Left kidney (tissue), 2 donors: ENCODE data around the gene EEFSEC. TPM values are rescaled to one million over a fixed set of nuclear protein-coding genes. Genes with fewer than 3 reads are reported as not detected.
A peak's percentile ranks its signal among the peaks of the same experiment; 100 is the strongest.
"Not testable (repeated sequence)": the region's sequence is repeated elsewhere in the genome, so short reads cannot be mapped to it uniquely, and the experiment has no call there.

ENCODE experiments used
- DNase-seq: peaks from one replicate; pipeline ENCODE4 v3.0.0-alpha.2; 2013
- polyA plus RNA-seq: library from polyadenylated mRNA; unstranded; fragments of 120-200 nt; gene quantifications from one replicate; pipeline ENCODE4 v1.2.1, GENCODE V29; 2013; ENCODE audit not compliant: insufficient read length

Gene EEFSEC
- polyA plus RNA-seq, 1 donor, result 22.9 TPM

DNA sequence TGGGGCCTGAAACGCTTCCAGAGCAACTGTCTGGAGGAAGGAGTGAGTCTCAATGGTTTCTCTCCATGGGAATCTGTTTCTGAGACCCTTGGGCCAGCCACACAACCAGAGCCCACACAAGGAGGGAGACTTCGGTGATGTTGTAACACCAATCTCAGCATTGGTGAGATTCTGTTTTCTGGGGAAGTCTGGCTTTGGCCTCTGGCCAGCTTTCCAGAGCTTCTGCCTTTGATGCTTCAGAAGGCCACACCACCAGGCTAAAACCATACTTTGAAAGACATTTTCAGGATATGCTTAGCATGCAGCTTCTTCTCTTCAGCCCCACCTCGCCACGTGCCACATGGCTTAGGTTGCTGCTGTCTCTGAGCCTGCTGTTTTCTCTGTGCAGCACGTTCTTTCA lies 3.6 kb upstream of the EEFSEC start:
- DNase-seq, result no peak

DNA sequence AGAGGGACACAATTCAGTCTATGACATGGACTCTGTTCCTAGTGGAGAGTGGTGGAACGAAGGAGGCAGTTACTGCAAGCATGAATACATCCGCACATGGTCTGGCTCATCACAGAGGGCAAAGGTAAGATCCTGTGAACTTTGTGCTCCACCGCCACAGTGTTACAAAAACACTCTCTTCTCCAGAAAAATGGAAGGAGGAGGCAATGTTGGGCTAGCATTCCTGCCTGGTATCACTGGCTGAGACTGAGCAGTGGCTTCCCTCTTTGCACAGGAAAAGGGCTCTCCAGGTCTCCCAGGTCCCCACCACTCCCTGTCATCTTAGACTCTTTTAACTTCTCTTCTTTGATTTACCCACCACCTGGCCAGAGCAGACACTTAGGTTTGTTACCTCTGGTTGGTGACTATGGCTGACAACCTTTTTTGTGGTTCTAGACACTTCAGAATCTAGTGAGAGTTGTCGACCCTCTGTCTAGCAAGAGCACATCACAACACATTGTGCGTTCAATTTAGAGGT lies 1.5 kb upstream of the EEFSEC start:
- no peak for DNase-seq

DNA sequence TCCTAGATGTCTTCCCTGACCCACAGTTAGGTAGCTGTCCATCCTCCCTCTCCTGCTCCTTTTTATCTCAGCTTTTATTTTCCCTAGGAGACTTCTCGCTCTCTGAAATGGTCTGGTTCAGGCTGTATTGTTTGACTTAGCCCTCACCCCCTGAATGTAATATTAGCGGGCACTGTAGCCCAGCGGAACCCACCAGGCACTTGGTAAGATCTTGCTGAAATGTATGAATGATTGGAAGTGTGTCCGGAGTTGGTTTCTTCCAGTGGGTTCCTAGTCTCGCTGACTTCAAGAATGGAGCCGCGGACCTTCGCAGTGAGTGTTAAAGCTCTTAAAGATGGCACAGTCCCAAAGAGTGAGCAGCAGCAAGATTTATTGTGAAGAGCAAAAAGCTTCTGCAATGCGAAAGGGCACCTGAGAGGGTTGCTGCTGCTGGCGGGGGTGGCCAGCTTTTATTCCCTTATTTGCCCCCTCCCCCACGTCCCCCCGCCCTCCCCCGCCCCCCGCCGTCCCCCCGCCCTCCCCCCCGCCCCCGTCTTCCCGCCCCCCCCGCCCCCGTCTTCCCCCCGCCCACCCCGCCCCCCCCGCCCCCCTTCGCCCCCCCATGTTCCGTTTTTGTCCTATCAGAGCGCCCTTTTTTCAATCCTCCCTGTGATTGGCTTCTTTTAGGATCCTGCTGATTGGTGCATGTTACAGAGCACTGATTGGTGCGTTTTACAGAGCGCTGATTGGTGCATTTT lies 694 bp upstream of the EEFSEC start:
- no peak for DNase-seq

DNA sequence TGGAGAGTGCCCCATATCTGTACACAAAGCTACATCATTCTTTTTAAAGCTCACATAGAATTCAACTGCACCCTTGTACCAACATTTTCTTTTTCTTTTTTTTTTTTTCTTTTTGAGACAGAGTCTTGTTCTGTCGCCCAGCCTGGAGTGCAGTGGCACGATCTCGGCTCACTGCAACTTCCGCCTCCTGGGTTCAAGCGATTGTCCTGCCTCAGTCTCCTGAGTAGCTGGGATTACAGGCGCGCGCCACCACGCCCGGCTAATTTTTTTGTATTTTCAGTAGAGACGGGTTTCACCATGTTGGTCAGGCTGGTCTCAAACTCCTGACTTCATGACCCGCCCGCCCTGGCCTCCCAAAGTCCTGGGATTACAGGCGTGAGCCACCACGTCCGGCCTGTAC lies 1.1 kb downstream of the EEFSEC start:
- DNase-seq, result not testable (repeated sequence)

DNA sequence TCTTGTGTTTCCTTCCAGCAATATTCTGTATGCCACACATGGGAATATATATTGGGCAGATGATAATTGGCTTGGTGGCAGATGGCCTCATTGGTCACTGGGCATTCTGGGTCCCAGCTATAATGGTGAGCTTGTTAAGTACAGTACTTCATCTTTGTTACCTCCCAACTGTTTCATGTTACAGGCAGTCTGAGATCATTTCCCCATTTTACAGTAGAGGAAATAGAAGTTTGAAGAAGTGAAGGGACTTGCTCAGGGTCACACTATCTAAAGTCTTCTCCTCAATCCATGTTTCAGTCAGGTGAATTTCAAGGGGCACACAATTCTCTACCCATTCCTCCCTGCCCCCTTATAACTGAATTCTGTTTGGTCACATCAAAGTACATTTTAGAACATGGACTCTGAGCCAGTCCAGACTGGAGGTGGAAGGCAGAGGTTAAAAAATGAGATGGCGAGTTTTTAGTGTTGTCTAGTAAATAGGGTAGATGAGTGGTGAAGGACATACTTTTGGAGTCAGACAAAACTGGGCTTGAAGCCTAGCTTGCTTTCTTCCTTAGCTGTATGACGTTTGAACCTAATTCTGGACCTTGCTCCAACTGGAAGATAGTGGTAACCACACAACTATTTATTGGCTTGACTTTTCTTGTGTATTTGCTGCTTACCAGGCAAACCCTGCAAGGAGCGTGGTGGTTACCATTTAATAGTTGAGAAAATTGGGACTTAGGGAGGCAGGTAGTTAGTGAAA lies 2.5 kb downstream of the EEFSEC start:
- no peak for DNase-seq

DNA sequence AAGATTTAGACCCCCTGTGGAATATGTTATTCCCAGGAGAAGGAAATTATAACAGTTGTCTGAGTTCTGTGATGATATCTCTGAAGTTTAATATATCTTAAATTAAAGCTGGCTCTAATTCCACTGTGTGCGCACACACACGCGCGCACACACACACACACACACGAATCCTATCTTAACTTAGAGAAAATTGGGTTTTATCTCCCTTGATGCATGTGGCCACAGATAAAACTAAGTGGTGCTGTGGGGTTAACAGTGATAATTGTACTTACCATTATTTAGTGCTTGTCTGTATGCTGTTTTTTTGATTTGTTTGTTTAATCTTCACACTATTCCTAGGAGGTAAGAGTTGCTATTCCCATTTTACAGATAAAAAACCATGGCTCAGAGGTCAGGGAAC lies 7.4 kb downstream of the EEFSEC start:
- no peak for DNase-seq

DNA sequence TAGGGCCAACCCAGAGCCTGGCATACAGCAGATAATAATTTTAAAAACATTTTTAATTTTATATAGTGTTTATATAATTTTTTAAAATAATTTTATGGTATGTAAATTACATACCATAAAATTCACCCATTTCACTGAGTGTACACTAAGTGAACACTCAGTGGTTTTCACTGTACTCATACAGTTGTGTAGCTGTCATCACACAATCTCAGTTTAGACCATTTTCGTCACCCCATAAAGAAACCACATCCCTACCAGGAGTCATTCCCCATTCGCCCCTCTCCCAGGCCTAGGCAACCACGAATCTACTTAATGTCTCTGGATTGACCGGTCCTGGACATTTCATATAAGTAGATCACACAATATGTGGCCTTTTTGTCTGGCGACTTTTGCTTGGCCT lies 10.2 kb downstream of the EEFSEC start:
- no peak for DNase-seq

DNA sequence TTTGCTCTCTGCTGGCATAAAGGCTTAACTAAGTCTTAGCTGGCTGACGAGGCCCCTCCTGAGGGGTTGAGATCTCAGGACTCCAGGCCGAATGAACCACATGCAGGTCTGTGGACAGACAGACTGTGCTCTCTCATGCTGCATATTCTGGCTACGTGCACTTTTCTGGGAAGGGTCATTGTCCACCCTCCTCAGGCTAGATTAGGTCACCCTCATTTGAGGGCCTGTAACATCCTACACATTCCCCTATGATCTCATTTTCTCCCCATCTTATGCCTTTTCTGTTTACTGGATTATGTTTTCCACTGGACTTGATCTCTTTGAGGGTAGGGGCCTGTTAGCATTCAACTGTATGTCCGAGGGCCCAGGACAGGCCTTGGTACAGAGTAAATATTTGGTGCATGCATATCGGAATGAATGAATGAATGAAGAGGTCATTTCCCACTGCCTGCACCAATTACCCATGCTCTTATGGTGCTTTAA lies 13.7 kb downstream of the EEFSEC start:
- no peak for DNase-seq

DNA sequence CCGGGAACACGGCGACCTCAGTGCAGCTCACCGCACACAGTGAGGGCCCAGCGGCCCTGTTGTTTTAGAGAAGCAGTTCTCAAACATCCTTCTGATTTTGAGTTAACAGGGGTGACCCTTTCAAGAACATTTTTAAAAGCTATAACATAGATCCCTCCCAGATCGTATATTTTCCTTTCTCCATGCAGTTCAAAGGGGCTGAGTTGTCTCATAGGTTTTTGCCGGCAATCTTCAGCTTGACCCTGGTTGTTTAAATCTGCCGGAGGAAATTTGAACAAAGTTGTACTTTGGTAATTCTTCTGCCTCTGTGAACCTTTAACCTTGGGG lies 14.3 kb downstream of the EEFSEC start:
- no peak for DNase-seq

DNA sequence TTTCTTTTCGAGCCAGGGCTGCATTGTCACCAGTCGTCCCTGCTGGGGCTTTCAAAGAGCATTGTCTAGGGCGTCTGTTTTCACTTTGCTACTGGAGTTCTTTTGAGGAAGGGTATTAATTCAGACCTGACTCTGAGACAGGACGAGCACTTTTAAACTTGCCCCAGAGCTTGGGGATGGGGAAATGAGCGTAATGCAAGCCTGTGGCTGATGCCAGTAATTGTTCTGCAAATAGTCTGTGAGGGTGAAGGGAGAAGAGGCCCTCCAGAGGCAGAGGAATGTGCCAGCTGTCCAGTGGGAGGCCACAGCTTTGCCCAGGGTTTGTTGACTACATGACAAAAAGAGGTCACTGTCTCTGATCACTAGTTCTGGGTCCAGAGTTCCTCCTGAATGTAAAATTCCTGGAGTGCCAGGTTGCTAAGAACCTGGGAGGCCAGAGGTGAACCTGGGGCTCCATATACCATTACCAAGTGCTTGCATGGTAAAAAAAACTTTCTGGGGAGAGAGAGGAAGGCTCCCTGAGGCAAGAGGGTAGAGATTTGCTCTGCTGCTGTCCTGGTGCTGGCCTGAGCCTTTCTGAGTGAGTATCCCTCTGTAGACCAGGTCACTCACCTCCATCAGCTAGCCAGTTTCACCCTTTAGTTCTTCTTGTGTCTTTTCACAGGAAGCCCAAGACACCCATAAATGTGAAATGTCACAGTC lies 14.8 kb downstream of the EEFSEC start:
- DNase-seq, result no peak

DNA sequence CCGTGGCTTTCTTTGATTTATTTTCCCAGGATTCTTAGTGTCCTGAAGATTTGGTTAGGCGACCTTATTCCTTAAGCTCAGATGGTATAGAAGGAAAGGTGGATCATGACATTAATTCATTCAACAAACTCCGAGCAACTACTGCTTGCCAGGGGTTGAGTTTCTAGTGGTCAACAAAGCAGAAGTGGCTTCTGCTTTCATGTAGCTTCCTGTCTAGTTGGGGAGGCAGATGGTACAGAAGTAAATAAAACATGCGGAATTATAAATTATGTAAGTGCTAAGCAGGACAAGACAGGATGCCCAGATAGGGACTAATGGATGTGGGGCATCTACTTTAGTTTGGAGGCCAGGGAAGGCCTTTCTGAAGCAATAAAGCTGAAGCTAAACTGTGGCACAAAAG lies 15.6 kb downstream of the EEFSEC start:
- no peak for DNase-seq

DNA sequence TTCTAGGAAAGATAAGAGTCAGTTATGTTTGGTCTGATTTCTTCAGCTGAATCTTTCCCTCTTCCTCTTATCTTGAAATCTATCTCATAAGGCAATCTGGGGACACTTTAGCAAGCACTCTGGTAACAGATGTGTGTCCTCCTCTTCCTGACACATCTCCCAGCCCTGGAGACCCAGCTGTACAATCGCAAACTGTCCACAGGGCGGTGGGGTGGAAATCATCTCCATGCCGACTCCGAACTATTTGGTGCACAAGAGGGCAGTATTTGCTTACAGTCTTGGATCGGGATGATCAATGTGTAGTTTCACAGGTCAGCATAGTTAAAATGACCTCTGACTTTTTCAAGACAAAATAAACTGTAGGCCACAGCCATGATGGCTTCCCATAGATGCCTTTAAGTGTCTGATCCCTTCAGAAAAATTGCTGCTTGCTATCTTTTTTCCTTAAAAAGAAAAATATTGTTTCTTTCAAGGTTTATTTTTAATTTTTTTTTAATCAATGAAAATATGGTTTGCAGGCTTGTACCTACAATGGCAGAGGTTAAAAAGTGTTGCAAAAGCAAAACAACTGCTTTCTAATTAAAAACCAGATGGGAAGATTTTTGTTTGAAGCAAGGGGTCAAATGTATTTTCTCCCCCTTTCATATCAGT lies 17.7 kb downstream of the EEFSEC start:
- DNase-seq, result peak; percentile 81

DNA sequence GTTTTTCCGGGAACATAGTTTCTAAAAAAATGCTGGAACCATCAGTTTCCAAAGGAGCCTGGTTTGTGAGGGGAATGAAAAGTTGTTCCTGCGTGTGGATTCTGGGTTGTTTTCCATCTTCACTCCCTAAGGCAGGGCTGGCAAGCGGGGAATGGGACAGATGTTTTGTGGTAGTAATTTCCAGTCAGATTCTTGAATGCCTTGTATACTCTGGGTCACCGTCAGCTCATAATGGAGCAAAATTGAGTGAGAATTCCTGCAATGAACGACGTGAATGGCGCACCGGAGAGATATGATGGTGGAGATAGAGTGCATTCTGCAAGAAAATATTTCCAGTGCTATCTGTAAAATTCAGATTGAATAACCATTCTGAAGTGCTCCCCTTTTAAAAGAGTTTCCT lies 19.9 kb downstream of the EEFSEC start:
- DNase-seq, result no peak

DNA sequence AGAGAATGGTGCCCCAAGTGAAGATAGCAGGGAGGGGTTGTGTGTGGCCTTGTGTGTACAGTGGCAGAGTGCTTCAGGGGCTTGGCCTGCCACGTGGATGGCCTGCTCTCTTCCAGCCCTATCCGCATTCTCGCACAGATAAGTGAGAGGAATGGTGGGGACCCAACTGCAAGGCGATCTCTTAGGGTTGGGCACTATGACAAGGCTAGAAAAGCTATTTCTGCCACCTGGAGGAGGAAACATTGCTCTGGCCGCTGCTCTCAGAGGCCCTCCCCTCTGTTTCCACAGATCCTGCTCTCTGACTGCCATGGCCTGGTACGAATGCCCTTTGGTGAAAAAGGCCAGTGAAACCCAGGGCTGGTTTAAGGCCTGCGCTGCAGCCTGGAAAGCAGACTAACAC lies 20.6 kb downstream of the EEFSEC start:
- DNase-seq, result no peak

DNA sequence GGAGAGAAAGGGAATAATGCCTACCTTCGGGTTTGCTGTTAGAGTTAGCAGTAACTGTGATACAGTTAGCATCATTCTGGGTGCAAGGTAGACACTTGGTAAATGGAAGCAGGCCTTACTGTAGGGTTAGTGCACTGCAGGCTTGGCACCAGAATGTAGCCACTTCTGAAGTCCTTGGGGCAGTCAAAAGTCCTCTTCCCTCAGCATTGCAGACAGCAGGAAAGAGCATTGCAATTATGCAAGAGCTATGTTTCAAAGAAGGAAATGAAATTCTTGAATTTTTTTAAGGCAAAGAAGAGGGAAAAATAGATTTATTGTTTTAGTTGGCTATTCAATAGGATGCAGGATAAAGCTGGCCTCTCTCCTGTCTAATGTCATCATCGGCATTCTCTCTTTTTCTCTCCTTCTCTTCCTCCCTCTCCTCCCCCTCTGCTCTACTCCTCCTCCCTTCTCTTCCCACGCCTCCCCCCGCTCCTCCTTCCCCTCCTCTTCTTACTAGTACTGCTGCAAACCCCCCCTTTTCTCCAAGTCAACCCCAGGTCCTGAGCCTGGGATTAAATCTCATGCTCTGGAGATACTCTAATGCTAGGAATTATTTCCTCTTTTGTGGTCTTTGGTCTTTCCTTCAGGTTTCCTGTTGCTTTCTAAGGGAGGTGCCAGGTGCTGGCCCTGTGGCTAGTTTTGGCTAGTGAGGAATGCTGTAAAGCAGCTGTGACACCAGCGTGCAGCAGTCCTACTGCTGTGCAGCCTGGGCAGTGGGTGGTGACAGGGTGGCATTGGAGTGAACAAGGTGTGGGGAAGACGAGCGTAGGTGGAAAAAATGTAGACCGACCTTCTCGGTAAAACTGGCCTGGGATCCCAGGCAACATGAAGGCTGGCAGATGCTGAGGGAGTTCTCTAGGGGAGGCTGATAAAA lies 21.7 kb downstream of the EEFSEC start:
- DNase-seq, result no peak

DNA sequence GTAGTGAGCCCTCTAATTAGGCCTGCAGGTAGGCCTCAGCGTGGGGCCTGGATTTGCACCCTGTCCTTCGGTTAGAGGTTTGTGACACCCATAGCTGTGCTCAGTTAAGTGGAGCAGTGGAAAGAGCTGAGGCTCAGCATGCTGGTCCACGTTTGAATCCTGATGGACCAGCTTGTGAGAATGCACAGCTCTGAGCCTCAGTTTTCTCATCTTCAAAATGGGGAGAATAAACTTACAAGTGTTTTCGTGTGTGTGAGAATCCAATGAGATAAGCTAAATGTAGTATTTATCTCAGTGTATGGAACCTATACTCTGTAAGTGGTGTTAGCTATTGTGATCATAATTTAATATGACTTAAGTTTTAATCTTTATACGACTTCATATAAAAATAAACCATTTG lies 22.5 kb downstream of the EEFSEC start:
- DNase-seq, result no peak

DNA sequence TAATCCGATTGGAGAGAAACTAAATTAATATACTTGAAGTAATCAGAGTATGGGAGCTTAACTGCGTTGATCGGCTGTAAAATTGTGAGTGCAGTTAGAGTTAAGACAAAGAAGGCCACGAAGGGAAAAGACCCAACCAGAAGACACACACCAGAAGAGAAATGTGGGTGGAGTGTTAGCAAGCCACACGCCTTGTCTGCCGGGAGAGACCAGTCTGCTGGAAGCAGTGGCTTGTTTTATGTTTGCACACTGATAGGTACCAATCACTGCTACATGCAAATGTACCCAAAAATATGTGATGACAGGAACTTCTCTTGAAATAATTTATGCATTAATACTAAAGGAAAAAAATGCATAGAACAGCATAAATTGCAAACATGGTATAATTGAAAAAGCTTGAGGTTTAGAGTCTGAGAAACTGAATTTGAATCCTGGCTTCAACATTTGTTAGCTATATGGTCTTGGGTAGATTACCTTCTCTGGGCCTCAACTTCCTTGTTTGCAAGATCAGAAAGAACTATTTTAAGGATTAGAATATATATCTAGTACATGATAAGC lies 23.1 kb downstream of the EEFSEC start:
- DNase-seq, result no peak

DNA sequence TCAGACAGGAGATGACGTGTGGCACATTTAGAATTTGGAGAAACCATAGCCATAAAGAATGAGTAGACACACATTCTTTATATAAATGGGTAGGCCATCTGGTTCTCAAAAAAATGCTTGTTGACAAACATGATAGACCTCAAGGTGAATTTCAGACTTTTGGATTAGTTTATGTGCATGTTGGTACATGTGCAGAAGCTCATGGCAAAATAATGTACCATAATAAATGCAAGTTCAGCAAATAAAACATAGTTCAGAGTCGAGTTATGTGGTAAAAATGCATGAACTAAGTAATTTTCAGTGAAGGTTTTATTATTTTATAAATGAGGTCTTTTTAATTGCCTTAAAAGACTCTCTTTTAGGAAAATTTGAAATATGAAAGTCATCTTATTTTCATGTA lies 24.6 kb downstream of the EEFSEC start:
- no peak for DNase-seq

DNA sequence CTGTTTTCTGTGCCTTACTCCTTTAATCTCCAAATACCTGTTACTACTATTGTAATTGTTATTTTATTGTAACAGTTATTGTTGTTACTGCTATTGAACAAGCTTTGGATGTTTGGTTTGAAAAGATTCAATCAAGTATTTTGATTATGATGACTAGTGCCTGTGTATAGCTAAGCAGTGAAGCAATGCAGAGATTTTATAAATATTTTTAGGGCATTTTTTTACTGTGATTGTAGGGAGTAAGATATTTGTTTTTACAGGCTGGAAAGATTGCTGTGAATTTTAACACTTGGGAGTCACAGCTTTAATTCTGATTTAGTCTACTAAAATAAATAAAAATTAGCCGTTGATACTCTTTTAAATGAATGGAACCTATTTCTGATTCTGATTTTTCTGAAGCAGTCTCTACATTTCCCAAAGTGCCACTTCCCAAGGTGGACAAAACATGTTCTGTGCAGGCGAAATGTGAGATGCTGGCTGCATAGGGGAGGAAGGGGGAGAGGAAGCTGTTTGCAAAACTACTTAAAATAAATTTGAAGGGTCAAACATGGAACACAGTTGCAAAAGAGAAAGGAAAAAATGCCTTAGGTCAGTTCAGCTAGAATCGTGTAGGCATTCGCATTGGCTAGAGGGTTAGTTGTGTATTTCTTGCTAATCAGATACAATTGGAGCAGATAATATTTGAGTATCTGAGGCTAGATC lies 25.7 kb downstream of the EEFSEC start:
- no peak for DNase-seq

DNA sequence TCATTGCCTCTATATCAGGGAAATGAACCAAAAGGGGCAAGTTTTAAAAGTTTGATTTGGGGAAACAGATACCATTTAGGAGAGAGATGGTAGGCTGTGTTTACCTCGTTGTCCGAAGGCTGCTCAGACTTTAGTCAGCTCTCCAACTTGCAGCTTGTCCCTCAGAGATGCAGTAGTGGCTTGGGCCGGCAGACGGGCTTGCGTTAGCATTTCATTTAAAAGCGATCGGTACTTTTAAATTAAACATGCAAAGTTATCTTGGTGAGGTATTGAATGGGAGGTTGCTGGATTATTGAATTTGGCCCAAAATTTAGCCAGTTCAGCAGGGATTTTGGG lies 26.2 kb downstream of the EEFSEC start:
- DNase-seq, result no peak

DNA sequence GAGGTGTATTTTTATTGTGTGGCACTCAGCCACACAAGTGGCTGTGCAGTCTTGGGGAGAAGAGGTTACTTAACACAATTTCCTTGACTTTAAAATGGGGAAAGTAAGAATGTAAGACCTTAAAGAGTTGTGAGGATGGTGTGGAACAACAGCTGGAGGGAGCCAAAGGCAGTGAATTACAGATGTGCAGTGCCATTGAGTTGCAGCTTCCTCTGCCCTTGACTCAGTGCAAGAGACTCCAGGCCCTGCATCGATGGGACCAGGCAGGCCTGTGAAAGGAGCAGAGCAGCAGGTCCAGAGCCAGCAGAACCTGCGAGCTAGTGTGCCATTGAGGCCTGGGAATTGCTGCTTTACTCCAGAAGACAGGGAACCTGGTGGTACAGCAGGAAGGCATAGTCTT lies 27.2 kb downstream of the EEFSEC start:
- DNase-seq, result no peak
